EH (cell line): Measurements from ENCODE around the gene SLC38A6.

Source experiments
- DNase-seq: peaks from one replicate; pipeline ENCODE4 v3.0.0-alpha.2; 2015; ENCODE audit warnings: low read depth

The SLC38A6 gene

DNA sequence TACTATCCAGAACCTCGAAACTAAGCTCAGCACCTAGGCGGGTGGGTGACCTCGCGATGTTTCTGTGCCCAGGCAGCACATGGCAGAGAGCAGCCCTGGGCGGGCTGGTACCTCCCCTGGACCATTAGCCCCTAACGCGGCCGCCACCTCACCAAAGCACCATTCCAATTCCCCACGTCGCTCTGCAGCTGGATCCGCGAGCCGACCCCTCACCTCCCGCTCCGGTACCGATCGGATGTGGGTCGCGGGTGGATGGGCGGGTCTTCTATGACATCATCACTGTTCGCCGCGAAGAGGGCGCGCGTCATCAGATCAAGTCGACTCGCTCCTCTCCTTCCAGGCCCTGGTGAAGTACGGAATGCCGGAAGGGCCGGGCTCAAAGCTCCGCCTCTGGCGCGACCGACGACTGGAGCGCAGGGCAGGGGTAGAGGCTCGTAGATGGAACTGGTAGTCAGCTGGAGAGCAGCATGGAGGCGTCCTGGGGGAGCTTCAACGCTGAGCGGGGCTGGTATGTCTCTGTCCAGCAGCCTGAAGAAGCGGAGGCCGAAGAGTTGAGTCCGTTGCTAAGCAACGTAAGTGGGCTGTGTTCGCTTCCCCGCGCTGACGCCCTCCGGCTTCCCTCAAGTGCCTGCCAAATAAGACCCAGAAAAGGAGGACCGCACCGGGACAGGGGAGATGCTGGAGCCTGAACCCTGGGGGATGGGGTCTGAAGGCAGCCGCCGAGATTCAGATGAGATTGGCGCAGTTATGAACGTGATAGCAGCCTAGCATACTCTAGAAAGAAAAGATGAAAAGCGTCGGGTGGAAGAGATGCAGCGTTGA, at the start of gene SLC38A6, which contains the start of gene TRMT5:
TSS of gene SLC38A6 (plus strand) at position 435 of the 822 bp plus-strand sequence. CDS start at position 468, 33 bp downstream.
TSS of gene TRMT5 (minus strand) at position 269 of the 822 bp plus-strand sequence. CDS start at position 163, 106 bp downstream.
- peak; percentile 97 for DNase-seq

DNA sequence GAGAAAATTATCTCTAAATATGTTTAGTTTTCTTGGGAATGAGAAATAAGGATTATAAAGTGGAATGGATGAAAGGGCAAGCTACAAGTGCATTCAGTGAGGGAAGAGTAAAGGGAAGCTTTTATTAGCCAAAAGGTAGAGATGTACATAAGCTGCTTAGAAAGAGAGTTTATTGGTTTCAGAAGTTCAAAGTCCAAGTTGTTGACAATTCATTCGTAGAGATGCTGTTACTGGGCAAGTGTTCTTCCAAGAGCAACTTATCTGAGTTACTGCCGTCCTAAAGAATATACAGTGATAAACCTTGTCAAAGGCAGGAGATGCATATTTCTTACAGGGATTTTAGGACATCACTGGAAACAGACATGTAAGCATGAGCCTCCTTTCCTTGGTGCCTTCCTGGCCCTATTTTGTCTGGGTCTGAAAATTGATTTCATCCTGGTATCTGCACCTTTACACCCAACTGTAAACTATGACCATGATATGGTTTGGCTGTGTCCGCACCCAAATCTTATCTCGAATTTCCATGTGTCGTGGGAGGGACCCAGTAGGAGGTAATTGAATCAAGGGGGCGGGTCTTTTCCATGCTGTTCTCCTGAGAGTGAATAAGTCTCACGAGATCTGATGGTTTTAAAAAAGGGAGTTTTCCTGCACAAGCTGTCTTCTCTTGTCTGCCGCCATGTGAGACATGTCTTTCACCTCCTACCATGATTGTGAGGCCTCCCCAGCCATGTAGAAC, 47.0 kb upstream of the SLC38A6 start:
- DNase-seq: no peak

GRCh38 chr14:60935319-60935718, 45.7 kb upstream of the SLC38A6 start:
- no peak for DNase-seq

GRCh38 chr14:60943637-60944032, 37.4 kb upstream of the SLC38A6 start:
- no peak for DNase-seq

DNA sequence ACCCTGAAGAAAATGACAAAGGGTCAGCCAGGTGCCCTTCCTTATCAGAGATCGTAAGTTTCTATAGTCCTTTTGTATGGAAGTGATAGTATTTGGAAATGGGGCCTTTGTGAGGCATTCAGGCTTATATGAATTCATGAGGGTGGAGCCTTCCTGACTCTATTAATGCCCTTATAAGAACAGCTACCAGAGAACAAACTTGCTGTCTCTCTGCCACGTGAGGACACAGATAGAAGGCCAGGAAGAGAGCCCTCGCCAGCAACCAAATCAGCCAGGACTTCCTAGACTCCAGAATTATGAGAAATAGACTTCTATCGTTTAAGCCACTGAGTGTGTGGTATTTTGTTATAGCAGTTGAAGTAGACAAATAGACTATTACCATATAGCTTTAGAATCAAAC, 36.8 kb upstream of the SLC38A6 start:
- no peak for DNase-seq

- no peak for DNase-seq
Observed at GRCh38 chr14:60945984-60946383, 35.1 kb upstream of the SLC38A6 start.

- DNase-seq: no peak
Observed at GRCh38 chr14:60946773-60947172, 34.3 kb upstream of the SLC38A6 start.

DNA sequence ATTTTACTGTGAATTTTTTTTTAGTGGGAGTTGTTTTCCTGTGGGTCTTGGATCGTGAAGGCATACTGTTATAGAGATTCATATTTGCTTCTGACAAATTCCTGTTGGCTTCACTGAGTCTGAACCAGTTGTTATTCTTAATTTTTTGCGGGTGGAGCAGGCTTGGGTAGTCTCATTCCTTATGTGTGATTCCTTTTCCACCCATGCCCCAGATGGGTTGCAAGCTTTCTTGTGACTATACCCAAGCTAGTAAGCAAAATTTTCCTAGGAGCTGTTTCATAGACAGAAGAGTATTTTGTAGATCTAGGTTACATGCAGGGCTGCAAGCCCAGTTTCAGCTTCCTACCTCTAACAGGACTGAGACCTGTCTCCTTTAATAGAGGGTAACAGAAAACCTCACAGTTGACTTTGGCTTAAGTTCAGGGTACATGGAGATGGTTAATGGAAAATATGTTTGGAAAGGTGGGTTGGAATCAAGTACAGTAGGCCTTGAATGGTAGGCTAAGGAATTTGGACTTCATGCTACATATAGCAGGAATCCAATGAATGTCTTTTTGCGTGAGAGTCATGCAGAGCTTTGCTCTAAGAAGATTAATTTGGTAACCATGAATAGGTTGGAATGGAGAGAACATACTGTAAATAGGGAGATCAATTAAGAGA, 29.1 kb upstream of the SLC38A6 start:
- DNase-seq: peak; percentile 21

GRCh38 chr14:60956202-60956601, 24.8 kb upstream of the SLC38A6 start:
- DNase-seq: no peak

DNA sequence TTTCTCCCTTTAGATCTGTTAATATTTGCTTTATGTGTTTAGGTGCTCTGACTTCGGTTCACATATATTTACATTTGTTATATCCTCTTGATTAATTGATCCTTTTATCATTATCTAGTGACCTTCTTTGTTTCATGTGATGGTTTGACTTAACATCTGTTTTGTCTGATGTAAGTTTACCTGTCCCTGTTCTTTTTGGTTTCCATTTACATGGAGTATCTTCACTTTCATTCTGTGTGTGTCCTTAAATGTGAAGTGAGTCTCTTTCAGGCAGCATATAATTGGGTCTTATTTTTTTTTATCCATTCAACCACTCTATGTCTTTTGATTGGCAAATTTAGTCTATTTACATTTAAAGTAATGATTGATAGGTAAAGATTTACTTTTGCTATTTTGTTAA, 24.4 kb upstream of the SLC38A6 start:
- DNase-seq: no peak

- DNase-seq: no peak
Observed at GRCh38 chr14:60958146-60958545, 22.9 kb upstream of the SLC38A6 start.

GRCh38 chr14:60963761-60964160, 17.3 kb upstream of the SLC38A6 start:
- no peak for DNase-seq

- DNase-seq: peak; percentile 36
Observed at GRCh38 chr14:60964904-60965303, 16.1 kb upstream of the SLC38A6 start.

DNA sequence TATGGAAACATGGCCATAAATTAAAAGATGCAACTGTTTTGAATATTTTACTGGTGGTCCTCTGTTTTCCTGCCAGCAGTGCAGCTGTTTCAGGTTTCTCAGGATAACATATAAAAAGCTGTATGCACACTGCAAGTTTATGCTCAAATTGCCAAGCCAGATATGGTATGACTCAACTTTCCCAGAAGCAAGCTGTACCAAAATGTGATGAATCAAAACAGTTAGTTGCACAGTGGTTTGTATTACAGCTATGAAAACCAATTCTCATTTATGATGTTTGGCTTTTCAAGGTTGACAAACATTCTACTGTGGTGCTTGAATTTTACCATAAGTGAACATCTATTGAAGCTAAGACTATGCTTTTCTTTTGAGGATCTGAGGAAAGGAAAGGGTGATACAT, 15.6 kb upstream of the SLC38A6 start:
- DNase-seq: peak; percentile 67

GRCh38 chr14:60968099-60968498, 12.9 kb upstream of the SLC38A6 start:
- peak; percentile 26 for DNase-seq

- DNase-seq: no peak
Observed at GRCh38 chr14:60968671-60969070, 12.4 kb upstream of the SLC38A6 start.

DNA sequence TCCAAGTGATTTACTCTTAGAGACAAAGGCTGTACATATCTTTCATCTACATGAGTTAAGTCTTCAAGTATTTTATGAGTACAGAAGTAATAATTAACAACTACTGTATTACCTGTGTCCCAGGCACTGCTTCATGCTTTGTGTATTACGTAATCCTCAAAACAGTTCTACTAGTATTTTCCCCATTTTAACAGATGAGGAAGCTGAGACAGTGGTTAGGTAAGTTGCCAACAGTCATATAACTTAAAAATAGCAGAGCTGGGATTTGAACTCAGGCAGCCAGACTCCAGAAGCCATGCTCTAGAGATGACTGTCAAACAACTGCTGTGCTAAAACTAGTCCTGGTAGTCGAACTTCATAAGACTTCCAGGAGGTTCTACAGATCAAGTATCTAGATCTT, 10.9 kb upstream of the SLC38A6 start:
- peak; percentile 1 for DNase-seq

GRCh38 chr14:60971271-60971670, 9.8 kb upstream of the SLC38A6 start:
- no peak for DNase-seq

DNA sequence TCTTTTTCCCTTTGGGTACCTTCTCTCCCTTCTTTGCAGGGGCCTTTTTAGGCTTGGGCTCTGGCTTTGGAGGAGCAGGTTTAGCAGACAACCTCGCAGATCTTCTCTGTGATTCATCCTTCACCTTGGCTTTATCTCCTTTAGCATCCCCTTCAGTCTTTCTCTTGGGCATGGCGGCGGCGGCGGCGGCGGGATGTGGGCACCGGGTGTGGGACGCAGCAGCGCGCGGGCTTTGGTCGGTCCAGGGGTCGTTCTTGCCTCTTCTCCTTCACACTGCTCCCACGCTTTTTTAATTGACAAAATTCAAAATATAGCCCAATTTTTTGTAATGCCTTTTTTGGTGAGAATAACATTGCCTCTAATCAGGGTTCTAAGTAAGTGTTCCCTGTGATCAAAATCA, 8.8 kb upstream of the SLC38A6 start:
- no peak for DNase-seq

DNA sequence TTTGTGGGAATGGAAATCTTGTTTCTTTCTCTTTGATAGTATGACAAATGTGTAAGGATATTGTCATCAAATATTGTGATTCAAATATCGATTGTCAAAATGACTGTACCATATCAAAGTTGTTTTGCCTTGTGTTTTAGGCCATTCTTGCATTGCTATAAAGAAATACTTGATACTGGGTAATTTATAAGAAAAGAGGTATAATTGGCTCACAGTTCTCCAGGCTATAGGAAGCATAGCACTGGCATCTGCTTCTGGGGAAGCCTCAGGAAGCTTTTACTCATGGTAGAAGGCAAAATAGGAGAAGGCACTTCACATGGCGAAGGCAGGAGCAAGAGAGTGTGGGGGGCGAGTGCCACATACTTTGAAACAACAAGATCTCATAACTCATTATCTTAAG, 8.0 kb upstream of the SLC38A6 start:
- DNase-seq: no peak

GRCh38 chr14:60974090-60974651, 6.9 kb upstream of the SLC38A6 start:
- no peak for DNase-seq

DNA sequence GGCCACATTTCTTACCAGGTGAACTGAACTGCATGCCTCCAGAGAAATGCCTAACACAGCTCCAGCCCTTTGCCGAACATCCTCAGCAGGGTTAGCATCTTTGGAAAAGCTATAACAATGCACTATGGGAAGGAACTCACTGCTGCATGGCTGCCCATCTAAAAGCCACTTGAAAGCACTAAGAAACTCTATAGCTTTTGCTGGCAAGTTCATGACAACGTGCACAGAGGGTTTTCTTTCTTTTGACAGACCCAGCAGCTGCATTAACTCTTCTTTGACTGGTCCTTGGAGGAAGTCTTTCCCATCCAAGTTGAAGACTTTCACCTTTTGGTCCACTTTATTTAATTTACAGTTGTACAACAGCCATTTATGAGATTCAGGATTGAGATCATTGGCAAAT, 5.5 kb upstream of the SLC38A6 start:
- no peak for DNase-seq
